ENCODE results near the gene RBM7. TPM values are rescaled to one million over a fixed set of nuclear protein-coding genes. Genes with fewer than 3 reads are reported as not detected.

RBM7 gene, protein sequence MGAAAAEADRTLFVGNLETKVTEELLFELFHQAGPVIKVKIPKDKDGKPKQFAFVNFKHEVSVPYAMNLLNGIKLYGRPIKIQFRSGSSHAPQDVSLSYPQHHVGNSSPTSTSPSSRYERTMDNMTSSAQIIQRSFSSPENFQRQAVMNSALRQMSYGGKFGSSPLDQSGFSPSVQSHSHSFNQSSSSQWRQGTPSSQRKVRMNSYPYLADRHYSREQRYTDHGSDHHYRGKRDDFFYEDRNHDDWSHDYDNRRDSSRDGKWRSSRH
- 10 to 100 TPM; 19.1 to 24.4 TPM for total RNA-seq
- long read RNA-seq, full-length matches to known transcripts, result 60 of 63 reads
- long read RNA-seq, partial matches to known transcripts, result 3 of 63 reads
- long read RNA-seq, other reads (novel, unspliced or antisense), result 0 of 63 reads

DNA sequence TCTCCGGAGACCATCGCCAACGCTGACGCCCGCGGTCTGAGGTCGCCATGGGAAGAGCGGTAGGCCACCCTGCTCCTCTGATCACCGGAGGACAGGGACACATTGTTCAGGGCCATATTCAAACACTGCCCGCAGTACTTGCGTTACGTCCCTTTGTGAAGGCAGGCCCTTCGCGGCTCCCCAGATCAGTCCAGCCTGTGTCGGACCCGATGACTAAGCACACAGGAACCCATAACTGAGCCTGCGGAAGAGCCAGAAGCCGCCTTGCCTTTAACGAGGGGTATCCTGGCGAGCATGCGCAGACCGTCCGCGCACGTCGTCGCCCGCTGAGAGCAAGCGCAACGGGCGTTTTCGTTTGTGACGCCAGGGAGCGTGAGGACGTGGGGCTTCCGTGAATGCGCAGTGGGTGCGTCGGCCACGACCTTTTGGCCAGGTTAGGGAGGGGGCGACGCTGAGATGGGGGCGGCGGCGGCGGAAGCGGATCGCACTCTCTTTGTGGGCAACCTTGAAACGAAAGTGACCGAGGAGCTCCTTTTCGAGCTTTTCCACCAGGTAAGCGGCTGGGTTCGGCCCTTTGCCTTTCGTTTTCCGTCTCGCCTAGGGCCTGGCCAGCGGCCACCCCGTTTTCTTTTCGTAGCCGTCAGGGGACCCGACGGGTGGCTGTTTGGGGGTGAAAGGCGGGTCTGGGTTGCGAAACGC, at the start of gene RBM7, which contains the start of gene C11orf71:
Gene RBM7, plus strand, starts transcription at position 451 of the 699 bp plus-strand sequence. Its CDS starts 6 bp downstream, at position 457.
Gene C11orf71, minus strand, starts transcription at position 296 of the 699 bp plus-strand sequence. Its CDS starts 180 bp downstream, at position 116.
- intact Hi-C loops (cut with DNase I), result loop anchor here in 1 of 2 donors (2.0 to 10.0 kb wide), 2 partner anchors 40 to 116 kb away; no protein-coding TSS in a partner anchor
- peak; percentile 100 for DNase-seq
- ATAC-seq, result peak; percentile 97 to 99

DNA sequence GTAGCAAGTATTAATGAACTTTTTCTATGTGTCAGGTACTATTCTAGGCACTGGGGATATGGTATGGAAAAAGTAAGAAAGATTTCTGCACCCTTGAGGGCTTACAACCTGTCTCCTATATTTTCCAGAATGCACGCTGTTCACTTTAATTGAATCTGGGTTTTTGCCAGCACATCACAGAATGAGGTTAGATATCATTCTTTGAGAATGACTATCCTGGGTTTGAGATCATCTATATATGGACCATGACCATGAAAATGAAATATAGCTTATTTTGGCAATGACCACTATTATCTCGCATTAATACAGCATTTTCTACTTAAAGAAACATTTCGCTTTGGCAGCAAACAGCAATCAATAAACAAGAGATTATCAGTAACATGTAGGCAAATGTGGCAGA, 47.0 kb upstream of the RBM7 start:
- intact Hi-C loops (cut with DNase I), result no loop called here
- no peak for ATAC-seq
- no peak for DNase-seq

DNA sequence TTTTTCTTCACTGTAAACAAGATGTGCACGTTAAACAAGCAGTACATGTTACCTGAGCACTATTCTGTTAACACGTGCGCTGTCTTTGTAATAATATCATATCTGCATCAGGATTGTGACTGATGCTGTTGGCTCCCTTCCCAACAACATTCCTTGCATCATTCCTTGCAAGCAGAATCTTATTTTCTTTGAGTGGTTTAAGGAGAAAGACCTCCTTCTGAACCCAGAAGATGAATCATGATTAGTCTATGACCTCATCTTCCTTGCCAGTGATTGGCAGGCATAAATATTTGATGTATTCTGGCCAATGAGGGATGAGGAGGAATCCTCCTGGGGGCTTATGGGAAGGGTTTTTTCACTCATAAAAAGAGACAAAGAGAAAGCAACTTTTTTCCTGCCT, 46.4 kb upstream of the RBM7 start:
- intact Hi-C loops (cut with DNase I), result no loop called here
- DNase-seq (no peak), ATAC-seq (no peak)

DNA sequence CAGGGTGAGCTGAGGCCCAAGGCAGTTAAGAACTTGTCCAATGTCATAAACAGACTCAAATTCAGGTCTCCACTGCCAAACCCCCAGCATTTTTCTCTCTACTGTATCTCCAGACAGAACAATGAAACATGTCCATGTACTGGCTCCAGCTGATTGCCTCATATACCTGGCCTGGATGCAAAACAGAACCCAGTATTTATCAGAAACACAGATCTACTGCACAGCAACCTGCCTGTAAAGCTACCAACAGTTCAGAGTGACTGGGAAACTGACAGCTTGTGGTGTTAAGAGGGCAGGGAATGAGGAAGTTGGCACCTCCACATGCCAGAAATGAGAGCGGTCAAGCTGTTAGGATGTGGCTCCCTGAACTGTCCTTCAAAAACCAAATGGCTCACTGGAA, 41.8 kb upstream of the RBM7 start:
- intact Hi-C loops (cut with DNase I), result no loop called here
- ATAC-seq, result peak; percentile 38 to 49

DNA sequence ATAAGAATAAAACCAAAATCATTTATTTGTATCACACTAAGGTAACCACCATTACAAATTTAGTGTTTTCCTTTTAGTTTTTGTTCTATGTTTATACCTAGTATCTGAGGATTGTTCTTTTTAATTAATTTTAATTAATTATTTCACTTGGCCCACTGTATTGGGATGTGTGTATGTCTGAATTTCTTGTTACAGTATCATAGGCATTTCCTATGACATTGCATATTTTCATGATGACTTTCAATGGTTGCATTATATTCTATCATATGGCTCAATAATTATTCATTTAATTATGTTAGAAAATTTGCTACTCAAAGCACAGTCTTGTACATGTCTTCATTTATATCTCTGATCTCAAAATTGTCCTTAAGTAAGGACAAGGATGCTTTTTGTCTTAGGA, 41.1 kb upstream of the RBM7 start:
- DNase-seq, result no peak
- ATAC-seq, result no peak
- intact Hi-C loops (cut with DNase I), result no loop called here

More for the DNA sequence above, 41.8 kb upstream of the RBM7 start:
- DNase-seq, result no peak

DNA sequence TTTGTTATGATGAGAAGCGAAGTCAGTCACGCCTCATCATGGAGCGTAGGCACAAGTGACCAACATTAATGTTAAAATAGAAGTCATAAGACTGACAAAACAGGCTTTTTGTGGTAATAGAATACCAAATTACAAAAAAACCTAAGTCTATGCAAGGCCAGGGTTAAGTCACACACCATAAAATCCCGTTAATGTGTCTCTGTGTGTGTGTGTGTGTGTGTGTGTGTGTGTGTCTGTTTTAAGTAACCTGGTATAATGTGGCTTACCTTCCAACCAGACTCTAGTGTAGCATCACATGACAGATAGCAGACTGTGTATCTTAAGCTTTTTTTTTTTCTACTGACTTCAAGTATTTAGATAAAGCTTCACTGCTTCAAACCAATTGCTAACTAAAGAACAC, 38.1 kb upstream of the RBM7 start:
- no peak for ATAC-seq

DNA sequence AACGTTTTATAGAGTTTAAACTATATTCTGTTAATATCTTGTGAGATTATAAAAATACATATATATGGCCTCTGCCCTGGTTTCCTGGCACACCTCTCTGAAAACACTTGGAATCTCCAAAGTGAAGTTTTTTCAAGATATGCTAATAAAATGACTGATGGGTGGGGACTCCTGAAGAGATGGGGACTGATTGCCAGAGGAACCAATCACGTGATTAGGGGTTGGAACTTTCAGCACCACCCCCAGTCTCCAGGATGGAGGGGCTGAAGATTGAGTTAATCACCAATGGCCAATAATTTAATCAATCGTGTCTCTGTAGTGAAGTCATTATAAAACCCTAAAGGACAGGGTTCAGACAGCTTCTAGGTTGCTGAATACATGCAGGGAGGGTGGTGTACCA, 37.5 kb upstream of the RBM7 start:
- intact Hi-C loops (cut with DNase I), result no loop called here
- no peak for ATAC-seq
- no peak for DNase-seq

More for the DNA sequence above, 38.1 kb upstream of the RBM7 start:
- intact Hi-C loops (cut with DNase I), result no loop called here
- DNase-seq, result no peak

DNA sequence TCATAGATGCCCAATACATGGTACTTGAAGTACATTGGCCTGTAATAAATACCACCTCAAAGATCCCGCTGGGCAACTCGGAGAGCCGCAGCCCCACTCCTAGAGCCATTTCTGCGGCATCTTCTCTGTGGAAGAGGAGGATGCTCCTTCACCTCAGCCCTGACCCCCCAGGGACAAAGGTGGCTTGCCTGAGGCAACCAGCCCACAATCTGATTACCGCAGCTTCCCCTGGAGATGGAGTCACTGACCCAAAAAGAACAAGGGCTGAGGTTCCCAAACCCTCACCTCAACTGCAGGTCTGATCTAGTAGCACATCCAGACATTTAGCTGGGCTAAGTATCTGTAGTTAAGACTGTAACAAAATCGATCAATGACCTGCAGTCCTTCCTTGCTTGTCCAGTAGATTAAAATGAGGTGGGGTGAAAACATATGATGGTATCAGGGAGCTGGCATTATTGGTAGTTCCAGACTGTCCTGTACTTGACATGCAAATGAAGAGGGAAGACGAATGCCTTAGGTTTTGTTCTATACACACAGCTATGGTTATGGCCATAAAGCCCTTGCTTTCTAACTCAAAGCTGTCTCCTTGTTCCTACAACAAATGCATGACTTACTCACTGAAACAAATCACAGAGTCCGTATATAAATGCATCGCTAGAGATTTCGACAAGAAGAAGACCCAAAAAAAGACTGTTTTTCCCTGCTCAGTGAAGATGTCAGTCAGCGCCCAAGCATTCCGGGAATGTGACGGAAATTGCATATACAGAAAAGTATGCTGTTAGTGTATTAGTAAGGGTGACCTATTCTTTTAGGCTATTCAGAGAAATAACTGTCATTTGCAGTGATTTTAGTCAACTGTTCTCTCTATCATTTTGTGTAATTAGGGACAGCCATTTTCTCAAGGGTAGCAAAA, 33.9 kb upstream of the RBM7 start:
- peak in 1 of 2 donors; percentile 57 for ATAC-seq
- intact Hi-C loops (cut with DNase I), result no loop called here
- DNase-seq, result no peak

DNA sequence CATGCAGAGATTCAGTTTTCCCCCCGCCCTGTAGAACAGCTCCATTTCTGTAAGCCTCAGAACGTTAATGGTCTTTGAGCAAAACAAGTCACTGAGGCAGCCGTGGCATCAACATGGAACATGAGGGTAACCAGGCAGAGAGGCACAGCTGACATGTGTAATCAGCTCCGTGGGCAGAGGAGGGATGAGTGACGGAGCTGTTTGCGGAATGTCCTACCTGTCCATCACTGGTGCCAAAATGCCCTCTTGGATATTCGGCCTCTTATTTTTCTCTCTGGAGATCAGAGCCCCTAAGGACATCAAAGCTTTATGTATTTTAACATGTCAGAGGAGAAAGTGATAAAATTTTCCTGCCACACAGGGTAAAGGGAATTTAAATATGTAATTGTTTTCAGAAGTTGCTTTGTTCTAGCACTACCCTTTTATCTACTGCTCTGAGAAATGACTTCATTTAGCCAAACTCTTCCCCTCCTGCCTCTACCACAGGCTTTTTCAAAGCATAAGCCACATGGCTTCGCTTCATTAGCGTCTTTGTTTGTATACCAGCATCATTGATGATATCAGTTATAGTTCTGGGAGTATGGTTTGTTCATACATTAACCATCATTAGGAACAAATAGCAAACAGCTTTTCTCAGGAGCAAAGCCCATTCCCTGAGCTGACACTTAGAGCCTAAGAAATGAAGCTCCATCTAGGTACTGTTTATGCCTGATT, 33.1 kb upstream of the RBM7 start:
- ATAC-seq (no peak), DNase-seq (no peak)
- intact Hi-C loops (cut with DNase I), result no loop called here

DNA sequence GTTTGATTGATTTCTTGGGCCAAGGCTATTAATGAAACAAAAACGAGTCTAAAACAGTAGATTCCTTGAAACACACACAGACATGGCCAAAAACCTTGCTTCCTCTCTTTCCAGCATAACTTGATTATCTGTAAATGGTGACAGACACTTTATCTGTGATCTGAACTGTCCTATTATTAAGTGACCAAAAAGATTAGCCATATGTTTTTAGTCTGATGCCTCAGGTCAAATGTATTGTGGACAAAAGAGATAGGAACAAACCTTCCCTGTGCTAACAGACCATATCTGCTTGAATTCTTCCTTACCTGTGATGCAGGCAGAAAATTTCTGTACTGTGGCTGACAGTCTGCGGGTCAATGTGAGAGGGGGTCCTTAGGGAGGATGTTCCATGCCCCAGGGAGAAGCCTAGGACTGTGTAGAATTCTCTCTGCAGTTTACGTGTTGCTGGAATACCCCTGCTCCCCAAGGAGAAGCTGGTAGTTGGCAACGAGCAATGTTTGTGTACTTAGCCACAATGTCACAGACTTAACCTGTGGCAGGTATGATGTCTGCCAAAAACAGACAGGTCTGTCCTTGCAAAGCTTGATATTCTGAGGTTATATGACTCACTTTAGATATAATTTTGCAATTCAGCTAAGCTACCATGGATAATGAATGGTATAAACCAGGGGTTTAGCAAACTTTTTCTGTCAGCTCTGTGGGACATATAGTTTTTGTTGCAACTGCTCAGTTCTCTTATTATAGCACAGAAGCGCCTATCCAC, 31.4 kb upstream of the RBM7 start:
- ATAC-seq (no peak), DNase-seq (no peak)
- intact Hi-C loops (cut with DNase I), result no loop called here

DNA sequence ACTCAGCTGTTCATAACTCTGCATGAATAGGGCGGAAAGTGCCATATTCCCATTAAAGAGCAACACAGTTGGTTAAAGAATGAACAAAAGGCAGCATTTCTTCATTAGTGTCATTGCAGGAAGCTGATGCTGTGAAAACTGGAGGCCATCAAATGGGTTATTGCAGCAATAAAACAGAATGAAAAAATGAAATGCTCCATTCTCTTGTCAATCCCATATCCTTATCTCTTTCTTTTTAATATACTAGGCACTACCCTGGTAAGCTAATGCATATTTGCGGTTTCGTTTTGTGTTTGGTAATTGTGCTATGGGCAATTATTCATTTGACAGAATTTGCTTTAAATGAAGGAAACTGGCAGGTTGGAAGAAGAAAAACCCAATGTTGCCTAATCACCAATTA, 25.4 kb upstream of the RBM7 start:
- ATAC-seq, result no peak
- DNase-seq, result no peak
- intact Hi-C loops (cut with DNase I), result no loop called here

DNA sequence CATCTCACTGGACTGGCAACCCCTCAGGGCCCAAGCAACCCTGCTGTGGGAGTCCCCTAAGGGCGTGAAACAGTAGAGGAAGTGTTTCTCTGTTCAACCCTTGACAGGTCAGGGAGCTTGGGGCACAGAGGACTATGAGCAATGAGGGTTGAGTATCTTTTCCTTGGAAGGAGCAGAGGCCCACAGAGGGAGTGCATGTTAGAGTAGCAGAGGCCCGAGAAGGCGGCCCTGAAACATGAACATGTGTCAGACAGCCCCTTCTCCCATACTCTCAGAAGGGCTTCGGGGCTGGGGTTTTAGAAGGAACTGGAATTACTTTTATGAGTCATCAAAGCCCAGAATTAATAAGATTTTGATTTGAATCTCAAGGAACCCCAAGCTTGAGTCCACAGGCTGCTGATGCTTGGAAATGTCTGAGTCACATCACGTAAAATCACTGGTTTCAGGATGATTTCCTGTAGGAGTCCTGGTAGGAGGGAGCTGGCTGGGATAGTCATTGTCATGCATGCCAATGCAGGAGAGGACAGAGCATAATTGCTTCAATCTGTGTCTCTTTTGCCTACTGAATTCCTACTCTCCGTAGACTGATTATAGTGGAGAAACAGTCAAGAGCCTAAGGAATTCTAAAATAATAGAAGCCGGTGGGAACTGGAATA, 22.7 kb upstream of the RBM7 start:
- DNase-seq, result no peak
- intact Hi-C loops (cut with DNase I), result no loop called here
- no peak for ATAC-seq

DNA sequence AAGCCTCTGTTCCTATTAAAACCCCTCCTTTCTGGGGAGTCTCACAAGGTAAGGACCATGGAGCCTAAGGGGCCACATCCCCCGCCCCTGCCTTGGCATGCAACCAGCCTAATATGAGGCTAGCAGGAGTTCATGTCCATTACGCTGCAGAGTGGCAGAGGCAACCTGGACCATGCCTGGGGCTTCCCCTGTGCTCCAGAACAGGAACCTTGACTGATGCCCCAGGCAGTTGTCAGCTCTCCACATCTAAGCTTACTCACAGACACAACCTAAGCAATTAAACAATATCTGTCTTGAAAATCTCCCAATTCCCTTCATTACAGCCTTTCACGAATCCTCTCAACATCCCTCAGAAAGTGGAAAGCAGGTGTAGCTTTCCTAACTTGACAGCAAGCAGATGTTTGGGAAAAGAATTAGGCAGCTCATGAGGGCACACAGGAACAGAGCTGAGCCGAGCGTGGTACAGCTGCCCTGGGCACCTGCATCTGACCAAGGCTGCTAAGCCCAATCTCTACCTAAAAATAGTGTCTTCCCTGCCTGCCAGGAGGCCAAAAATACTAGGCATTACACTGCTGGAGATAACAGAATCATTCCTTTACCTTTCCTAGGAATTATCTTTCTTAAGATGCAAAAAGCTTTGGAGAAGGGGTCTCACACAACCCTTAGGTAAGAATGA, 20.9 kb upstream of the RBM7 start:
- ATAC-seq (no peak), DNase-seq (no peak)
- intact Hi-C loops (cut with DNase I), result no loop called here

DNA sequence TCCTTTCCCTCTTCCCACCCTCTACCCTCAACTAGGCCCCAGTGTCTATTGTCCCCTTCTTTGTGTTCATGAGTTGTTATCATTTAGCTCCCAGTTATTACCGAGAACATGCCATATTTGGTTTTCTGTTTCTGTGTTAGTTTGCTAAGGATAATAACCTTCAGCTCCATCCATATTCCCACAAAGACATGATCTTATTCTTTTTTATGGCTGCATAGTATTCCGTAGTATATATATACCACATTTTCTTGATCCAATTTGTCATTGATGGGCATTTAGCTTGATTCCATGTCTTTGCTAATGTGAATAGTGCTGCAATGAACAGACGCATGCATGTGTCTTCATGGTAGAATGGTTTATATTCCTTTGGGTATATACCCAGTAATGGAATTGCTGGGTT, 18.0 kb upstream of the RBM7 start:
- no peak for ATAC-seq
- intact Hi-C loops (cut with DNase I), result no loop called here
- DNase-seq, result no peak

DNA sequence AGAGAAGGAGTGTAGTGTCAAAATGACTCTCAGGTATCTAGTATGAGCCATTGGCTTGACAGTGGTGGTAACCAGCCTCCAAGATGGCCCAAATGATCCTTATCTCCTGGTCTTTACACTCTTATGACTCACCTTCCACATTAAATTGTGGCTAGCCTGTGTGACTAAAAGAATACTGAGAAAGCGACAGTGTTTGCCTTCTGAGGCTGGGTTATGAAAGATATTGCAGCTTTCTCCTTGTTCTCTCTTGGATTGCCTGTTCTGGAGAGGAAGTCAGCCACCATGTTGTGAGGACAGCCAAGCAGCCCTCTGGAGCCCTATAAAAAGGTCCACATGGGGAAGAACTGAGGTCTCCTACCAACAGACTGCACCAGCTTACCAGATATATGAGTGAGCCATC, 16.0 kb upstream of the RBM7 start:
- no peak for DNase-seq

DNA sequence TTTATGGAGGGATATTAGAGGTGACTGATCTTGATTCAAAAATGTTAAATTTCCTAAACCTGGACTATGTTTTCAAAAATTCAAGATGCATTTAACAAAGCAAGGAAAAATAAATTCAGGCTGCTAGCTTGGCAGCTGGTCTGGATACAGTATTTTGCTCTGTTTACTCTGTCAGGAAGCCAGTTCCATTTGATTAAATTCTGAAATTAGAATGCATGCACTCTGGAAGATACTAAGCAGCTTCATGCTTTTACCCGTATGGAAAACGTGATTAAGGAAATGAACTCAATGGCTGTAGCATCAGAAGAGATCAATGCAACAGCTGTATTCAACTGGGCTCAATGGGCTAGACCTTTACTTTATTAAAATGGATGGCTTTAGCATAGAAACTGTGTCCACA, 14.3 kb upstream of the RBM7 start:
- intact Hi-C loops (cut with DNase I), result no loop called here
- no peak for ATAC-seq
- no peak for DNase-seq

More for the DNA sequence above, 16.0 kb upstream of the RBM7 start:
- no peak for ATAC-seq
- intact Hi-C loops (cut with DNase I), result no loop called here

DNA sequence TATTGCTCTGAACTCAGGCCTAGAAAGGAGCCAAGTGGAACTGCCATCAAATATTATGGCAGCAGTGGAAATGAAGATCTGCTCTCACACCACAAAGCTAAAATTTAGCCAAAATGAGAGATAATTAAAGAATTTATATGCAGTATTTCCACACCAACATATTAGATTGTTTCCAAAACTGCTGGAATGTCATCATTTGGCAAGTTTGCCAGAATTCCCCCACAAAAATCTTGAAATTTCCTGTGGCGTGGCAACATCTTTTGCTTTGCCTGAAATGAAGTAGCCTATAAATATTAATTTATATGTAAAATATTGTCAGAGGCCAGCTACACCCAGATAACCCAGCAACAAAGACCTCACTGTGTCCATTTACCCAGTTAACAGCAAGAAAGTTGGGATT, 13.9 kb upstream of the RBM7 start:
- no peak for DNase-seq

More for the DNA sequence above, 13.9 kb upstream of the RBM7 start:
- intact Hi-C loops (cut with DNase I), result no loop called here
- no peak for ATAC-seq

All from left cardiac atrium (tissue), 4 donors.